NCI-H446 (cell line): ENCODE results near the gene SACM1L.

Experiments
- DNase-seq, 2 experiments: peaks; one replicate each; lab custom pipeline; 2025; lab: John Stamatoyannopoulos, UW

Gene SACM1L

GRCh38 chr3:45771831-45772230 is 82.6 kb downstream of the SACM1L start:
- DNase-seq, result no peak

- no peak for DNase-seq
Measured at GRCh38 chr3:45772341-45773035, 83.3 kb downstream of the SACM1L start.

DNA sequence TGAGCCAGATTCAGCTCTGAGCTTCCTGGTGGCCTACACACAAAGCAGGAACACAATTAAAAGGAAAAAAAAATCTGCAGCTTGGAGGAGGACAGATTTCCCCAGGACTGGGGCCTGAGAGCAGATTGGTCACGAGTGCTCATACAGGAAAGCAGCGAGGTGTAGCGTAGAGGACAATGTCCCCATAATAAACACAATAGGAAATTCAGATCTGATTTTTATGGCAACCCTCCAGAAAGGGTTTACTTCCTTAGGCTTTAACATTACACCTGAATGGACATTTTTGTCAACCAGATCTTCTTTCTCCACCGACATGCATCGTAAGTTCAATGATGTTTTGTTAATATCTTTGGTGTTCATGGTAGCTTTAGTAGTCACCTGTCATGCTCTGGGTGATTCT is 83.9 kb downstream of the SACM1L start:
- no peak for DNase-seq

DNA sequence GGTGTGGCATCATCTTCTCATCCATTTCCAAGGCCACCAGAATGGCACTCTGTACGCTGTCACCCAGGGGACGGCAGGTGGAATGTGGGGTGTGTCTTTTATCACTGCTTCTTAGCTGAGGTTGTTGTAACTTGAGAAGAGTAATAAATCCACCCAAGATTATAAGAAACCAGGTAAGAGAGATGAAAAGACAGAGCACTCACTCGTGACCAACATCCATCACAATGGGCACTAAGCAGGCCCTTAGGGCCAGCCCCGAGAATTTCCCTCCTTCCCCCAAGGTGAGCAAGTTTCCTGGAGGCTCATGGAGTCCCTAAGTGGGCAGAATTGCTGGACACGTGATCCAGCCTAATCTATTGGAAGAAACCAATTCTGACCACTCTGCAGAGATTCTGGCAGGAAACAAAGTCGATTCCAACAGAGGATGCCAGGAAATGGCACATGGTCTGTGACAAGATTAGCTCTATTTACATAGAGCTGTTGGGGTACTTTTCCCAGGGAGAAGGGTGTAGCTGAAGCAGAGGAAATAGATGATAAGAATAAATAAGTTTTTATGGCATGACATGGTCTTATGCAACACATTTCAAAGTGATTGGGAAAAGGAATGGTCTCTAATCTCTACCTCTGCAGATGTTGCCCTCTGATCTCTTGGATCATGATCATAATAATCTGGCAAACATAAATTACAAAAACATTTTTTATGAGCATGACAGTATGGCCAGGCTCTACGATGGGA is 84.7 kb downstream of the SACM1L start:
- no peak for DNase-seq

DNA sequence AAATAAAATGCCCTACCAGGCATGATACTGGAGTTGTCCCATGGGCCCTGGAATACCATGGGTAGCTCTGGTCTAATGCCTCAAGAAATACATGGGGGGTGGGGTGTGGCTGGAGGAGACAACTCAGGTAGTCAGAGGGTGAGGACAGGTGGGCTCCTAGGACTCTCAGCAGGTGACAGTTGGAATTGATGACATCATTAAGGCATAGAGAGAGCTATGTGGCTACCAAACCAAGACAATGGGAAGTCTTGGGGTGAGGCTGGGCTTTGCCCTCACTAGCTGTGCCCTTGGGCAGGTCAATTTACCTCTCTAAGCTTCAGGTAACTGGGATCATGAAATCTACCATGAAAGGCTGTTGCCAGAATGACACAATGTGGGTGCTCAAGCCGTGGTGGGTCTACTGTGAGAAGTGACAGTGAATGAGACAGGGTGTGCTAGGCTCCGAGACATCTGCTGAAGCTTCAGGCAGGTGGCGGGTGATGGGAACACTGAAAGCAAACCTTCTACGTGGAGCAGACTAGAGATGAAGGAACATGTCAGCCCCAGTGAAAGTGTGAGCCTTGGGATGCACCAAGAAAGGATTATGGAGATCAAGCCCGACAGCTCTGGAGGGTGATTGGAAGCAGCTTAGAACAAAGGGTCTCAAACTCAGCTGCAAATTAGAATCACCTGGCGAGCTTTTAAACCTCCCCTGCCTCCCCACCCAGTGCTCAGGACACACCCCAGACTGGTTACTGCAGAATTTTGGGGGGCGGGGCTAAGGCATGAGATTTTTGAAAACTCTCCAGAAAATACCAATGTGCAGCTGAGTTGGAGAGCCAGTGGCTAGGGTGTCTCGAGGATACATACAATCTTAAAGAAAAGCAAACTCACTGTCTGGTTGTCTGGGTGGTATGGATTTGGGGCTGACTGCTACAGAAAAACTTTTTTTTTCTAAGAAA is 85.7 kb downstream of the SACM1L start:
- DNase-seq, result no peak

DNA sequence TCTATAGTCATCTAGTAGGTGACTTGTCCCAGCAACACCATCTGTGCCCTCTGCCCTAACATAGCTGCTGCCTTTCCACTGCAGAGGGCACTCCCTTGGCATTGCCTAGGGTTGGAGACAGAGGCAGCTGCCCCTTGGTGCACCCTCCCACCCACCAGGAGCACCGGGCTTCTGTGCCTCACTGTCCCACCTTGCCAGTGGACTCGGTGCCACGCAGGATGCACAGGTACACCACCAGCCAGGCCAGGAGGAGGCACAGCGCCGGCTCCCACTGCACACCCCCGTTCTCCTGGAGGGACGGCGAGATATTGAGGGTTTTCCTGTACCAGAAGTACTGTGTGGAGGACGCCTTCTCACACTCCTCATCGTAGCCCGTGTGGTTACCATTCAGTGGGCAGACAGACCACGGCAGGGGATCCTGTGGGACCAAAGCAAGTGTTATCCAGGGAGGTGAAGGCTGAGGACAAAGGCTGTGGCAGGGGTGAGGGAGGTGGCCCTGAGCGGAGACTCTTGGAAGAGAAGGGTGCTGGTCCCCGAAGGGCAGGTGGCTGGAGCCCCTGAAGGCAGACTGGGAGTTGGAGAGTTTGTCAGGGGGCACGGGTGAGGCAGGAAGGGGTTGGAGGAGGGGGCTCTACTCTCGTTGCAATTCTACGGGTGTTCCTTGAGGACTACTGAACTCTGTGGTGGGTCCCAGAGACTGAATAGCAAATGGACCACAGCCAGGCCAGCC is 86.5 kb downstream of the SACM1L start:
- DNase-seq, result no peak

DNA sequence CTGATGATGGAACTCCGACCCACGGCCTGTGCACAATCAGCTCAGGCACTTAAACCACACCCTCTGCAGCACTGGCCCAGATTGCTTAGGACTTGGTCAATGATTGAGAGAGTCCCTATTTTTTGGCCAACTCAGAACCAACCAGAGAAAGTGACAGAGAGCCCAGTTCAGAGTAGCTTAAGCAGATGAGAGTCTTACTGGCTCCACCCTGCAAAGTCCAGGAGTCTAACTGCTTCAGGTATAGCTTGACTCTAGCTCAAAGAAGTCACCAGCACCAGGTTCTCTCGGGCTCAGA is 87.1 kb downstream of the SACM1L start:
- DNase-seq, result no peak

- no peak for DNase-seq
Measured at GRCh38 chr3:45776611-45777010, 87.4 kb downstream of the SACM1L start.

- no peak for DNase-seq
Measured at GRCh38 chr3:45777111-45777745, 88.0 kb downstream of the SACM1L start.

DNA sequence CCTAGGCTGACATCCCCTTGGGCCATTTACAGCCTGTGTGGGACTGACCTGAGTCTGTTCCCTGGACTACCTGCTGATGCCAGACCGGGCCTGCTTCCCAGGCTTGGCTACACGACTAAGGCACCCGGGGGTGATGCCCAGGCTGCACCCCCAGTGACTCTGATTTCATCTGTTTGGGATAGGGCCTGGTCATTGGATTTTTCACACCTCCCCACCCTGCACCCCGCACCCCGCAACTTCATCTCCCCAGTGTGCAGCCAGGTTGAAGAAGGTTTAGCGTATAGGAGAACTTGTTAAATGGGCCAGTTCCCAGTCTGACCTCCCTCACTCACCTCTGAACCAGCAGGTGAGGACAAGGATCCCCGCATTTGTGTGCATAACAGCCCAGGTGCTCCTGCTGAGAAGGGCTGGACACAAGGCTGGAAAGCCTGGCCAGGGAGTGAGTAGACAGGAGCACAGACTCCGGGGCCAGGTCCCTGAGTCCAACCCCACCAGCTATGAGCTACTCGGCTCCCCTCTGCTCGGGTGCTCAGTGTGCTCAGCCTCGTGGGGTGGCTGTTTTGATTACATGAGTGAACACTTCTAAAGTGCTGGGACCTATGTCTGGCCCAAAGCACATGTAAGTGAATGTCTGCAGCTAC is 88.7 kb downstream of the SACM1L start:
- DNase-seq, result no peak

DNA sequence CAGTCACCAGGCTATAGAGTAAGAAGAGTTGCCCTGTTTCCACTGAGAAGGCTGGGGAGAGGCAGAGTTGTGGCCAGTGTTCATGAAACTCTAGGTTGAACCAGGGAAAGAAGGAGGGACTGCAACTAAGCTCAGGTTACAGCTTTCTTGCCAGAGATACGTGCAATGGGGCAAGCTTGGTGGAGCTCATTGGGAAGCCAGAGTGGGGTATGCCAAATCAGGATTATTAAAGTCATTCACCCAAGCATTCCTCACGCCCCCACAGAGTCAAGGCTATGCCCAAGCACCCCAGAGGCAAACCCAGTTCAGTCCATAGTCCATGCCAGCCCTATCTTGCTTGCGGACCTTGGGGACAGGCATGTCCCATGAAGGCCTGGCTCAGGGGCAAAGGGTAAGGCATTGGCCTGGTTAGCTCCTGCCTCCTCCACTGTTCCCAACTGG is 89.6 kb downstream of the SACM1L start:
- no peak for DNase-seq

DNA sequence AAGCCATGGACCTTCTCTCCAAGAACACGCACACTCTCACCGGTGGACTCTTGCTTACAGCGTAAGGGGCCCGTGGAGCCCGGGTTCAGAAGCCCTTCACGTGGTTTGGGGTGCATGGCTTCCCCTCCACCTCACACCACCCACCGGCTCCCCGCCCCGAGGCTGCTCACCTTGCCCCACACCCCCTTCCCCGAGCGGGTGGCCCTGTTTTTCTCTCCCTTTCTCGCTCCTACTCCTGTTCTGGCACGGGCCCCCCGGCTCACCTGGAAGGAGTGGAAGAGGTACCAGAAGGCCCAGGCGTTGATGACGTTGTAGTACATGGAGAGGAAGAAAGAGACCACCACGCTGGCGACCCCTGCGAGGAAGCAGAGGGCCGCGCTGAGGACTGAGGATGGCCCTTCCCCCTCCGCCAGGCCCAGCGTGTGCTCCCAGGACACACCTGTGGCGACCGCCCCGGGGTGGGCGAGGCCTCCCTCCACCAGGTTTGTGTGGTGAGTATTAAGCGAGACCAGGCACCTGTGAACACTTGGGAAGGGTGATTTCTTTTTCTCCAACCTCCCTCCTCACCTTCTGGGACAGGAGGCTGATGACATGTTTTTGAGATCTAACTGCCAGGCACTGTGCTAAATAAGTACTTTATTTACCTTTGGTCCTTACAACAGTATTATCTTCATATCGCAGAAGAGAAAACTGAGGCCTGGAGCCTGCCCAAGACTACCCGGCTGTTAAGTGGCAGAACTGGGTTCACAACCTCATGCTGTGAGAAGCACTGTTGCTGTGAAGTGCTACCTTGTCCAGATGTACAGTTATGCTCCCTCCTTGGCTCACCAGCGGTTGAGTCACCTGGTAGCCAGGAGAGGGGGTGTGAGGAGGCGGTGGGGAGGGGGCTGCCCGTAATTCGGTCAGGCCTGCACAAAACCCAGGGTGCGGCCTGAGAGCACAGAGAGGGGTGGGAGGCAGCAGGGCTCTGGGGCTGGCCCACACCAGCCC is 90.8 kb downstream of the SACM1L start:
- DNase-seq, result no peak

- no peak for DNase-seq
Measured at GRCh38 chr3:45781271-45781670, 92.1 kb downstream of the SACM1L start.

DNA sequence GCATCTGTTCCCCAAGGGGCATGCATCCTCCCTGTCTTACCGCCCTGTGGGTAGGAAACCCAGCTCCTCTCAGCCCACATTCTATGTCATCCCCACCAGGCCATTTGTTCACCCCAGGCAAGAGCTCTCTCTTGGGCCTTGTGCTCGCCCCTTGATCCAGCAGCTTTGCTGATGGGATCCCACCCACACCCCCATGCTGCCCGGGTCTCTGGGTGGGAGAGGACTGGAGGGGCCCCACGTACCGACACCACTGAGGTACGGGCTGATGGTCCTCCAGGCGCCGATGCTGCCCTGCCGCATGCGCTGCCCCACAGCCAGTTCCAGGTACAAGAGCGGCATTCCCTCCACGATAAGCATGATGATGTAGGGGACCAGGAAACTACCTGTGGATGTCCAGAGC is 92.6 kb downstream of the SACM1L start:
- no peak for DNase-seq

DNA sequence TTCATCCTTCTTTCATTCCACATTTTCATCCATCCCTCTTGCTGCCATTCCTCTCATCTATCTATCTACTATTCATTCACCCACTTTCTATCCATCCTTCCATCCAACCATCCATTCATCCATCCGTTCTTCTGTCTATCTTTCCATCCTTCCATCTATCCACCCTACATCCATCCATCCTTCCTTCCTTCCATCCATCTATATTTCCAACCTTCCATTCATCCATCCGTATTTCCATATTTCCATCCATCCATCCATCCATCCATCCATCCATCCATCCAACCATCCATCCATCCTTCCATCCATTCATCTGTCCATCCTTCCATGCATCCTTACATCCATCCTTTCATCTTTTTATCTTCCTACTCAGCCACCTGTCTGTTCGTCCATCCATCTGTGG is 93.2 kb downstream of the SACM1L start:
- DNase-seq, result no peak

- no peak for DNase-seq
Measured at GRCh38 chr3:45783667-45784066, 94.5 kb downstream of the SACM1L start.

DNA sequence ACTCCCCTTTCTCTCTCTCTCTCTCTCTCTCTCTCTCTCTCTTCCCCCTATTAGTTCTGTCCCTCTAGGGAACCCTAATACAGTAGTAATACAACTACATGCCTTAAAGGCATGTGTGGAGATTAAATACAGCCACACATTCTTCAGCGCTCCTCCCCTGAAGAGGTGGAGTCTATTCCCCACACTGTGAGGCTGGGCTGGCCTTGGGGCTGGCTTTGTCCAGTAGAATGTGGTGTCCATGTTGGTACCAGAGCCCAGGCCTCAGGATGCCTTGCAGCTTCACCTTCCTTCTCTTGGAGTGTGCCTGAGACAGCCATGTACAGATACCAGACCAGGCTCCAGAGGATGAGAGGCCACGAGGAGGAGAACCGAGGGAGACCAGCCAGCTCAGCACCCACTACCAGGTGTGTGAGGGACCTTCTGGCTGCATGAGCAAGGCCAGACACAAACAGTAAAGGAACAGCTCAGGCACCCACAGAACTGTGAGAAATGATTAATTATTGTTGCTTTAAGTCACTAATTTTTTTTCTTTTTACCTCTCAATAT is 96.5 kb downstream of the SACM1L start:
- DNase-seq, result no peak

DNA sequence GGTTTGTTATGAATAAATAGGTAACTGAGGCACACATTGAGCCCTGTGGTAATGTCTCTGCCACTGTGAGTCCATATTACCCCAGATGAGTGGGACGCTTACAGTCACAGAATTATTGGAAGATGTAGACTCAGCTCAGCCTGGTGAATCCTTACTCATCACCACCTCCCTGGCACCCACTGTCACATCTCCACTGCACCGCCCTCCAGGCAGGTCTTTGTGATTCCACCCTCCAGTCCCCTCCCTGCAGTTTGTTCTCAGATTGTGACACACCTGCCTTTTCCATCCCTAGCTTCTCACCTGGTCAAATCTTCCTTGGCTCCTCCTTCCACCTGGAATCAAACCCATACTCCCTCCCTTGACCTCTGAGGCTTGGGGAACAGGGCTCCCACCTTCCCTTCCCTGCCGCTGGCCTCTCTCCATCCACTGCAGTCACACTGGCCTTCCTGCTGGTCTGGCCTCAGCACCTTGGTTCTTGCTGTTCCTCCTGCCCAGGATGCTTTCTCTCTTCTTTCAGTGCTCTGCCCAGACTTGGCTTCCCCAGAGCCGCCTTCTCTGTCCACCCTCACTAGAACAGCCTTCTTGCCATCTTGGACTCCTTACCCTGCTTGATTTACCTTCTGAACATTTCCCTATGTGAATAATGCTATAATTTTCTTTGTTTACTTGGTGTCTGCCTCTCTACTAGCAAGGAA is 97.8 kb downstream of the SACM1L start:
- no peak for DNase-seq

DNA sequence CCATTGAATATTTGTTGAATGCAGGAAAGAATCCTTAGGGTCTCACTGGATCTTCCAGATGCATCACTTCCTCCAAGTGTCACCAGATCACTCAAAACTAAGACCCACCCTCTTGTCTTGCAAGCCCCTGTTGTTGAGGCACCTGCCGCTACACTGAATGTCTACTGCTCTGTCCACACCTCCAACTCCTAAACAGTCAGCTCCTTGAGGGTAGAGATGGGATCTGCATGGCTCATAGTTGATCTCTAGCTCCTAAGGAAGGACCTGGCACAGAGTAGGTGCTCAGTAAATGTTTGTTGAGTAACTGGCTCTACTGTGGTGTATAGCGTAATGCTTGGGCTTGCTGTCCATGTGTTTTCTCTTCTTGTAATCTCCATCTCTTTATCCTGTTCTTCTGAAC is 98.4 kb downstream of the SACM1L start:
- no peak for DNase-seq
